ENCODE results near the gene TPST2. TPM values are rescaled to one million over a fixed set of nuclear protein-coding genes. Genes with fewer than 3 reads are reported as not detected.

The TPST2 gene
- total RNA-seq, 4 donors from 2014 or later, result 22.0 to 30.9 (median 28.7) TPM

DNA sequence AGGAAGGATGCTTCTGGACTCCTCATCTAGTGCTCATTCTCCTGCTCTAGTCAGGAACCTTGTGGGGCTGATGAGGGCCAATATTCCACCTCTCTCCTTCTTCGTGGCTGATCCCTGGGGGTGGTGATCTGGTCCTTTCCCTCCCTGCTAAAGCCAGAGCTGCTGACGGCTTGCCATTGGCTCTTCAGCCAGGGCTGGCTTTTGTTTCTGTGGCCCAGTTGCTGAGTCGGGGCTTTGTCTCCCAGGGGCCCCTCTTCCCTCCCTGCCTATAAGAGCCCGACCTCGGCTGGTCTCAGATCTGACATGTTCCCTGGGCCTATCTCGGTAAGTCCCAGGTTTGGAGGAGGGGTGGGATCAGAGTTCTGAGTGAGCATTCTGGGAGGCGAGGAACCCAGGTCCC, 31.7 kb upstream of the TPST2 start, which contains the start of gene CRYBA4:
Gene CRYBA4, plus strand, starts transcription at position 301 of the 400 bp plus-strand sequence. CDS start 634 bp downstream, outside the sequence.
- intact Hi-C loops (cut with DNase I), result no loop called here
- H3K4me3 ChIP-seq, result no peak within 1 kb of the TSS
- no peaks in the 10 kb centered on the region for H3K9me3 ChIP-seq
- no peak within 1 kb of the TSS for H3K27ac ChIP-seq (replicated peaks in 1 of 4)
- peaks cover 0 to 43% (median 0%) of the 10 kb centered on the region in 4 donors for H3K27me3 ChIP-seq
- no peaks in the 10 kb centered on the region for H3K36me3 ChIP-seq
- H3K4me1 ChIP-seq, result peaks cover 0 to 13% (median 4%) of the 10 kb centered on the region in 4 donors
- TF ChIP-seq, protein P1, sequence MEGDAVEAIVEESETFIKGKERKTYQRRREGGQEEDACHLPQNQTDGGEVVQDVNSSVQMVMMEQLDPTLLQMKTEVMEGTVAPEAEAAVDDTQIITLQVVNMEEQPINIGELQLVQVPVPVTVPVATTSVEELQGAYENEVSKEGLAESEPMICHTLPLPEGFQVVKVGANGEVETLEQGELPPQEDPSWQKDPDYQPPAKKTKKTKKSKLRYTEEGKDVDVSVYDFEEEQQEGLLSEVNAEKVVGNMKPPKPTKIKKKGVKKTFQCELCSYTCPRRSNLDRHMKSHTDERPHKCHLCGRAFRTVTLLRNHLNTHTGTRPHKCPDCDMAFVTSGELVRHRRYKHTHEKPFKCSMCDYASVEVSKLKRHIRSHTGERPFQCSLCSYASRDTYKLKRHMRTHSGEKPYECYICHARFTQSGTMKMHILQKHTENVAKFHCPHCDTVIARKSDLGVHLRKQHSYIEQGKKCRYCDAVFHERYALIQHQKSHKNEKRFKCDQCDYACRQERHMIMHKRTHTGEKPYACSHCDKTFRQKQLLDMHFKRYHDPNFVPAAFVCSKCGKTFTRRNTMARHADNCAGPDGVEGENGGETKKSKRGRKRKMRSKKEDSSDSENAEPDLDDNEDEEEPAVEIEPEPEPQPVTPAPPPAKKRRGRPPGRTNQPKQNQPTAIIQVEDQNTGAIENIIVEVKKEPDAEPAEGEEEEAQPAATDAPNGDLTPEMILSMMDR (IDR thresholded peaks at IDR 0.05), result no peak
- no peak for TF ChIP-seq POLR2A (IDR thresholded peaks at IDR 0.05; ENCODE audit: low read depth)
- no peak for TF ChIP-seq EP300 (IDR thresholded peaks at IDR 0.05)
- no peak for TF ChIP-seq POLR2AphosphoS5 (IDR thresholded peaks at IDR 0.05)
- 62% methylated on average over 7 of the region's 7 CpGs for WGBS
- DNase-seq (ENCODE audit: extremely low spot score), result no peak

- DNase-seq (ENCODE audit: extremely low spot score), result no peak
- TF ChIP-seq POLR2AphosphoS5 (IDR thresholded peaks at IDR 0.05) (no peak), EP300 (IDR thresholded peaks at IDR 0.05) (no peak), POLR2A (IDR thresholded peaks at IDR 0.05; ENCODE audit: low read depth) (no peak)
- TF ChIP-seq, protein P1 (IDR thresholded peaks at IDR 0.05), result no peak
- Histone ChIP-seq H3K27ac (replicated peaks in 1 of 4) (no peak overlapping the region), H3K9me3 (no peaks in the 10 kb centered on the region), H3K4me3 (no peak overlapping the region), H3K27me3 (peaks cover 0 to 57% (median 0%) of the 10 kb centered on the region in 4 donors), H3K36me3 (no peaks in the 10 kb centered on the region), H3K4me1 (peaks cover 0 to 13% (median 4%) of the 10 kb centered on the region in 4 donors)
- 89% methylated on average over 2 of the region's 2 CpGs for WGBS
- intact Hi-C loops (cut with DNase I), result no loop called here
Measured at GRCh38 chr22:26620197-26620596, 30.3 kb upstream of the TPST2 start.

DNA sequence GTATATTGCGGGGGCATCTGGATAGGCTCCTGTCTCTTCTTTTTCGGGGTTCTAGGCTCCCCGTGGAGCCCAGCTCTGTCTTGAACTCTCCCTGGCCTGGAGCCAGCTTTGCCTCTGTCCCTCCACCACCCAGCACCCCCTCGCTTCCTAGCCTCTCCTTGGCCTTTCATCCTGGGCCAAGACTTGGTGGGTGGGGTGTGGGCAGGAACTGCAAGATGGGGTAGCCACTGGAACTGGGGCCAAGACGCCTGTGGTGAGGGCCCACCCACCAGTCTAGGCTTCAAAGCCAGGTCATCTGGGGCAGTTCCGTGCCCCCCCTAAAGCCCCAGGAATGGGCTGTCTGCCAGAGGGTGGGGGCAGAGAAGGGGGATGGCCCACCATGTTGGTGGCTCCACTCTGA, 29.6 kb upstream of the TPST2 start:
- no peaks in the 10 kb centered on the region for H3K9me3 ChIP-seq
- 54% methylated on average over 6 of the region's 6 CpGs for WGBS
- H3K27ac ChIP-seq (replicated peaks in 1 of 4), result no peak overlapping the region
- intact Hi-C loops (cut with DNase I), result no loop called here
- H3K4me1 ChIP-seq, result peaks cover 0 to 13% (median 4%) of the 10 kb centered on the region in 4 donors
- no peak for DNase-seq (ENCODE audit: extremely low spot score)
- TF ChIP-seq EP300 (IDR thresholded peaks at IDR 0.05) (no peak), POLR2A (IDR thresholded peaks at IDR 0.05; ENCODE audit: low read depth) (no peak), POLR2AphosphoS5 (IDR thresholded peaks at IDR 0.05) (no peak)
- TF ChIP-seq, protein P1 (IDR thresholded peaks at IDR 0.05), result no peak
- peaks cover 0 to 64% (median 0%) of the 10 kb centered on the region in 4 donors for H3K27me3 ChIP-seq
- no peaks in the 10 kb centered on the region for H3K36me3 ChIP-seq
- no peak overlapping the region for H3K4me3 ChIP-seq

GRCh38 chr22:26618455-26618854, 28.5 kb upstream of the TPST2 start:
- no peak for DNase-seq (ENCODE audit: extremely low spot score)
- intact Hi-C loops (cut with DNase I), result no loop called here
- Histone ChIP-seq H3K27ac (replicated peaks in 1 of 4) (no peak overlapping the region), H3K9me3 (no peaks in the 10 kb centered on the region), H3K4me3 (no peak overlapping the region), H3K27me3 (peaks cover 0 to 73% (median 0%) of the 10 kb centered on the region in 4 donors), H3K4me1 (peaks cover 0 to 13% (median 4%) of the 10 kb centered on the region in 4 donors), H3K36me3 (no peaks in the 10 kb centered on the region)
- WGBS, result 90% methylated on average over 8 of the region's 8 CpGs
- TF ChIP-seq EP300 (IDR thresholded peaks at IDR 0.05) (no peak), POLR2AphosphoS5 (IDR thresholded peaks at IDR 0.05) (no peak), POLR2A (IDR thresholded peaks at IDR 0.05; ENCODE audit: low read depth) (no peak)
- TF ChIP-seq, protein P1 (IDR thresholded peaks at IDR 0.05), result no peak
